ENCODE measurements around the gene SLCO2A1. TPM values are rescaled to one million over a fixed set of nuclear protein-coding genes. Genes with fewer than 3 reads are reported as not detected.

The SLCO2A1 gene
- total RNA-seq, 2 donors from 2014 or later, result 26.3 to 34.8 TPM

GRCh38 chr3:134048278-134048996 is 18.7 kb upstream of the SLCO2A1 start:
- no peaks in the 10 kb centered on the region for H3K9me3 ChIP-seq
- DNase-seq, result no peak
- intact Hi-C loops (cut with DNase I), result no loop called here

GRCh38 chr3:134044459-134044858 is 14.7 kb upstream of the SLCO2A1 start:
- H3K36me3 ChIP-seq, result no peaks in the 10 kb centered on the region
- no peaks in the 10 kb centered on the region for H3K4me1 ChIP-seq
- DNase-seq, result no peak
- H3K27ac ChIP-seq, result no peak overlapping the region
- no peak overlapping the region for H3K9ac ChIP-seq (ENCODE audit: low read depth in 2 of 2, low read length in 2 of 2)
- H3K27me3 ChIP-seq, result no peaks in the 10 kb centered on the region
- TF ChIP-seq, protein P1, sequence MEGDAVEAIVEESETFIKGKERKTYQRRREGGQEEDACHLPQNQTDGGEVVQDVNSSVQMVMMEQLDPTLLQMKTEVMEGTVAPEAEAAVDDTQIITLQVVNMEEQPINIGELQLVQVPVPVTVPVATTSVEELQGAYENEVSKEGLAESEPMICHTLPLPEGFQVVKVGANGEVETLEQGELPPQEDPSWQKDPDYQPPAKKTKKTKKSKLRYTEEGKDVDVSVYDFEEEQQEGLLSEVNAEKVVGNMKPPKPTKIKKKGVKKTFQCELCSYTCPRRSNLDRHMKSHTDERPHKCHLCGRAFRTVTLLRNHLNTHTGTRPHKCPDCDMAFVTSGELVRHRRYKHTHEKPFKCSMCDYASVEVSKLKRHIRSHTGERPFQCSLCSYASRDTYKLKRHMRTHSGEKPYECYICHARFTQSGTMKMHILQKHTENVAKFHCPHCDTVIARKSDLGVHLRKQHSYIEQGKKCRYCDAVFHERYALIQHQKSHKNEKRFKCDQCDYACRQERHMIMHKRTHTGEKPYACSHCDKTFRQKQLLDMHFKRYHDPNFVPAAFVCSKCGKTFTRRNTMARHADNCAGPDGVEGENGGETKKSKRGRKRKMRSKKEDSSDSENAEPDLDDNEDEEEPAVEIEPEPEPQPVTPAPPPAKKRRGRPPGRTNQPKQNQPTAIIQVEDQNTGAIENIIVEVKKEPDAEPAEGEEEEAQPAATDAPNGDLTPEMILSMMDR (IDR thresholded peaks at IDR 0.05), result no peak
- intact Hi-C loops (cut with DNase I), result loop anchor here (5.0 kb wide), 1 partner anchor 102 kb away; no protein-coding TSS in a partner anchor
- no peaks in the 10 kb centered on the region for H3K9me3 ChIP-seq
- no peak overlapping the region for H3K4me3 ChIP-seq

More at GRCh38 chr3:134048278-134048996, 18.7 kb upstream of the SLCO2A1 start:
- Histone ChIP-seq H3K4me1 (no peaks in the 10 kb centered on the region), H3K9ac (ENCODE audit: low read depth in 2 of 2, low read length in 2 of 2) (no peak overlapping the region), H3K4me3 (no peak overlapping the region), H3K27ac (no peak overlapping the region), H3K36me3 (no peaks in the 10 kb centered on the region), H3K27me3 (no peaks in the 10 kb centered on the region)
- TF ChIP-seq, protein P1 (IDR thresholded peaks at IDR 0.05), result no peak

DNA sequence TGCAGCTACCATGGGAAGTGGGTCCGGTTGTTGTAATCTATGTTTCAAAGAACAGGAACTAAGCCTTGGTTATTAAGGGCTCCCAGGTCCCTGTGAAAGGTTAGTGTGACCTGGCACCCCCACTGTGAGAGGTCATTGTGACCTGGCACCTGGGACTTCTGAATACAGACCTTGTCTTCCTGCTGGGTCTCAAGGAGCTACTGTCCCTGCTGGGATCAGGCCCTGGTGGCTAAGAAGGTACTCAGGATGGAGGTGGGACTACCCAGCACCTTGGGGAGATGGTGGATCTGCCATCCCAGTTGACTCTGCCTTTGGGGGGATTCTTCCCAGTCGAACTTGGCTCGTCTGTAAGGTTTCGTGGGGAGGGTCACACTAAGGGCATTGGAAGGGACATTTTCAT is 10.3 kb upstream of the SLCO2A1 start:
- Histone ChIP-seq H3K27me3 (no peaks in the 10 kb centered on the region), H3K4me3 (no peak overlapping the region), H3K9me3 (no peaks in the 10 kb centered on the region), H3K27ac (peak overlapping the region; percentile 83), H3K9ac (ENCODE audit: low read depth in 2 of 2, low read length in 2 of 2) (no peak overlapping the region), H3K36me3 (no peaks in the 10 kb centered on the region), H3K4me1 (peaks cover 4% of the 10 kb centered on the region)
- intact Hi-C loops (cut with DNase I), result loop anchor here (5.0 kb wide), 1 partner anchor 98 kb away; no protein-coding TSS in a partner anchor
- TF ChIP-seq, protein P1 (IDR thresholded peaks at IDR 0.05), result no peak
- peak; percentile 17 for DNase-seq

DNA sequence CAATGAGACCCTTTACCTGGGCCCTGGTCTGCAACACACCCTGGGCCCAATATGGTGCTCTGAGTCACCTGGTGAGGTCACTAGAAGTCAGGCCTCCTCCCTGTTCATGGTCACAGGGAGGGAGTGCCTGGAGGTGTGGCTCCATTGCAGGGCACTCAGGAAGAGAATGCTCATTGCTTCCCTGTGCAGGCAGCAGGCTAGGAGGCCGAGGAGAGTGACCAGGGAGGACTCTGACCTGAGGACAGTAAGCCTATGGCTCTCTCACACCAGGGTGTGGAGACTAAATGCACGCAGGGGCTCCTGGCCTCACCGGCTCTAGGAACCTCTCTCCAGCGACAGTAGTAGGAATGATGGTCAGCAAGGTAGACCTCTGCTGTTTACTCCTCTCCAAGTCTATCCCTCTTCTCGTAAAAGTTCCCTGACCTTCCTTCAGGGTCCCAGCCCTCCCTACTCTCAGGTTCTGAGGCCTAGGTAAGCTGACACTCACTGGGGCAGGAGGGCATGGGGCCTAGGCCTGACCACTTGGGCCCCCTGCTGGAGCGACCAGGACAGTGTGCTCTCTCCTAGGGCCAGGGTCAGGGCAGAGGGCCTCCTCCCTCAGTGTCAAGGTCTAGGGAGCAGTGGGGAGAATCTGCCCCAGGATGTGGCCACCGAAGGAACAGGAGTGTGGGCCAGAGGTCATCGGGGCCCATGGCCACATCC is 9.6 kb upstream of the SLCO2A1 start:
- TF ChIP-seq, protein P1 (IDR thresholded peaks at IDR 0.05), result no peak
- no peaks in the 10 kb centered on the region for H3K9me3 ChIP-seq
- peaks cover 4% of the 10 kb centered on the region for H3K4me1 ChIP-seq
- no peaks in the 10 kb centered on the region for H3K36me3 ChIP-seq
- DNase-seq, result peak; percentile 87
- H3K9ac ChIP-seq (ENCODE audit: low read depth in 2 of 2, low read length in 2 of 2), result no peak overlapping the region
- H3K27ac ChIP-seq, result peak overlapping the region; percentile 83
- H3K4me3 ChIP-seq, result no peak overlapping the region
- intact Hi-C loops (cut with DNase I), result no loop called here
- no peaks in the 10 kb centered on the region for H3K27me3 ChIP-seq

DNA sequence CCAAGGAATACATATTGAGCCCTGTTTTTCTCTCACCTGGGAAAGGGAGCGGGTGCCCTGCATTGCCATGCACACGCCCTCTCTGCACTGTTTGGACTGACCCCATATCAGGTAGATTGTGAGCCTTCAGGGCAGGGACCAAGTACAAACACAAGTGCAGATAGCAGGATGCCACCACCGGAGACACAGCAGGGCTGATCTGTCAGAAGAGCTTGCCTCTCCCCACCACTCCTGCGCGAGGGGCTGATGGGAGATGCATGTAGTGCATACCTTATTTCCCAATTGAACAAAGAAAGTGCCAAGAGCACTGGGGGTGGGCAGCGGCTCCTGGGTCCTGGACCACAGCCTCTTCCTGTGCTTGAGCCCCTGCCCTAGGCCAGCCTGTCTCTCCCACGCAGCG is 9.0 kb upstream of the SLCO2A1 start:
- H3K4me1 ChIP-seq, result peaks cover 4% of the 10 kb centered on the region
- no peaks in the 10 kb centered on the region for H3K27me3 ChIP-seq
- TF ChIP-seq, protein P1 (IDR thresholded peaks at IDR 0.05), result no peak
- no peak overlapping the region for H3K4me3 ChIP-seq
- DNase-seq, result peak; percentile 34
- H3K9me3 ChIP-seq, result no peaks in the 10 kb centered on the region
- no peaks in the 10 kb centered on the region for H3K36me3 ChIP-seq
- intact Hi-C loops (cut with DNase I), result no loop called here
- H3K27ac ChIP-seq, result peak overlapping the region; percentile 83
- H3K9ac ChIP-seq (ENCODE audit: low read depth in 2 of 2, low read length in 2 of 2), result peak overlapping the region in 1 of 2 donors; percentile 6

Measured in colonic mucosa (tissue), 4 donors.